T-helper 22 cell (primary cell): Measurements from ENCODE around the gene MRAP.

Source experiments
- DNase-seq: peaks from one replicate; pipeline ENCODE4 v3.0.0-alpha.2; 2020; ENCODE audit warnings: low read depth

The MRAP gene

GRCh38 chr21:32349333-32349944, 50.8 kb downstream of the MRAP start:
- DNase-seq = no peak

- no peak for DNase-seq
Measured at GRCh38 chr21:32350211-32350980, 51.7 kb downstream of the MRAP start.

DNA sequence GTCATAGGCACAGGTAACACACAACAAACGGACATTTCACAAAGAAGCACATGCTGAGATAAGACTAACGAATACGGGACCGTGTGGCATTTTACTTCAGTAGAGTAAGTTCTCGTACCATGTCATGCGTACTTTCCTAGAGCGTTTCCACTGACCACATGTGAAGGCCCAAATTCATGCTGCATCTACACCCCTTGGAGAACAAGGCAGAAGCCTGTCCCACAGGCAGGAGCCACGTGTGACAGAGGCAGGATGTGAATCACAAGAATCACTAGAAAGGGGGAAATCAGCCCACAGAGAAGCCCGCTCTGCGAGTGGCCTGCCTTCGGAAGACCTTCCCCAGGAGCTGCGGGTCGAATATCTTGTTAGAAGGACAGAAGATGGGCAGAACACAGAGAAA, 52.3 kb downstream of the MRAP start:
- no peak for DNase-seq

DNA sequence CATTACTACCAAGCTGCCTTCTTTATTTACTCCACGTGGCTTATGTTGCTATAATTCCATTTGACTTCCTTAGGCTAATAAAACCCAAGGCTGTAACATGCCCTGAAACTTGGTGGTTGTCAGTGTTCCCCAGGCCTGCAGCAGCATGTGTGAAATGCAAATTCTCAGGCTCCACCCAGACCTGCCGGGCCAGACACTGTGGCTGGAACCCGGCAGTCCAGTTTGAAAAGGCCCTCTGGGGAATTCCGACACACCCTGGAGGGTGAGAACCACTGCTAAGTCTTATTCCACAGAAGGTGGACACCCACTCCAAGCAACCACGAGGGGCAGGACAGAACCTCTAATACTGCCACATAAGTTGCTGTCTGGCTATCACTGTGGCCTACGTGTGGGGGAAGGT, 52.8 kb downstream of the MRAP start:
- DNase-seq = no peak

DNA sequence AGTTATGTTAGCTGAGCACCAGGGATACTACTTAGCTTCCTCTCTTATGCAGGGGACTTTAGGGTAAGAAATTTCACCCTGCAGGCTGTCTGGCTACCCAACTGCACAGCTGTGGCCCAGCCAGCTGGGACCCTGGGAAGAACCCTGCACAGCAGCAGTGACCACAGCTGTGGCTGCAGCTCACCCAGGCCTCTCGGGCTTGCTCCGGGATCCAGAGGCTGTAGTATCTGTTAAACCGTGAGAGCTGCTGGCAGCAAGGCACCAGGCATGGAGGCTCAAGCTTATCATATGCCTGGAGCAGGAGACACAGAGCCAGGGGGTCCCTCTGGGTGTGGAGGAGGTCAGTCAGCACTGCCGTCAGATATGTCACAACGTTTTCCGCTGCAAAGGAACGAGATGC, 53.9 kb downstream of the MRAP start:
- no peak for DNase-seq

- no peak for DNase-seq
Measured at GRCh38 chr21:32353002-32353711, 54.5 kb downstream of the MRAP start.

GRCh38 chr21:32356874-32357395, 58.3 kb downstream of the MRAP start:
- DNase-seq = no peak

GRCh38 chr21:32359719-32360260, 61.1 kb downstream of the MRAP start:
- no peak for DNase-seq

DNA sequence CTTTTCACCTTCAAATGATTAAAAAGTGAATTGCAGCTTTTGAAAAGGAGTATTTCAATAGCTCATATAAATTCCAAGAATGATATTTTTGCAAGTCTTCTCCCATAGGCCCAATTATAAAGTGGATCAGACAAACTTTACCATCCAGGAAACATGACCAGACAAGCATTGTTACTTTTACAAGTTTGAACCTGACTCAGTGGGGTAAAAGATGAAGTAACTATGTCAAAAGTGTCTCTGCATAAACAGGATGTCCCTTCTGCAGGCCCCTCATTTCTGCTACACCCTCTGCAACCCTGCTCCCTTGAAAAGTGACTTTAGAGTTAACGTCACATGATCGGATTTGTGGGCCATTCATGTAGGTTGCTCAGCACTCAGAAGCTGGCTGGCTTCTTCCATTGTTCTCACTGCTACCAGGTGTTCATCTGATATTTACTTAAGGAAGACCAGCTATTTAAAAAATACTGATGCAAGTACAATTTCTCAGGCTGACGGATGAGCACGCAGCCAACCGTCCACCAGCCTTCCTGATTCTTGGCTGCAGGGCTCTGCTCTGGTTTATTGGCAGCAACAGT, 61.8 kb downstream of the MRAP start:
- no peak for DNase-seq
